ENCODE measurements around the gene TIMM17A. TPM values are rescaled to one million over a fixed set of nuclear protein-coding genes. Genes with fewer than 3 reads are reported as not detected.

The TIMM17A gene
- total RNA-seq, 2 experiments from 2014 or later, result 51.9 to 70.6 TPM

DNA sequence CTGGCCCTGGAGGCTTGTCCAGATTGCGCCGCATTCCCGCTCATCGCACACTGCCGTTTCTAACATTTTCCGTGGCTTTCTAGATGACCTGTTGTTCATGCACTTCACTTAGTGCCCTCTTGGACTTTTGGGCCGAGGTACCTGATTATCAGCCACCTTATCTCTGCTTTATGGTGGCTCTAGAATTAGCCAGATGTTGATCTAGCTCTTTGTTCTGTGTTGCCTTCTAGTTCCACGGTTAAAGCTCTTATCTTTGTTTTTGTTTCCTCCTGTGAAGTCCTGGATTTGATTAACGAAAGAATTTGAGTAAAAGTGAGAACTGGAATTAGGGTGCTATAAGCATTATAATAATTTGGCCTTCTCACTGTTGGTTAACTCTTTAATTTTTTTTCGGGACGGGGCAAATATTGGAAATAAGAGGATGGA, 28.1 kb downstream of the TIMM17A start:
- H3K4me3 Mint-ChIP-seq, result peak overlapping the region; percentile 86
- intact Hi-C loops (cut with DNase I, micrococcal nuclease), result loop anchor here in 1 of 2 experiments (2.0 kb wide), 1 partner anchor 87 kb away; no protein-coding TSS in a partner anchor
- no peak for DNase-seq
- peaks cover 3% of the 10 kb centered on the region for H3K36me3 Mint-ChIP-seq (ENCODE audit: low read depth)
- peak overlapping the region; percentile 75 for H3K27ac Mint-ChIP-seq
- peak; percentile 20 for ATAC-seq
- peaks cover 16% of the 10 kb centered on the region for H3K4me1 Mint-ChIP-seq
- ChIA-PET CTCF (interaction anchor here (0.6 to 4.4 kb wide), 7 partner anchors 9 to 187 kb away, joined by 3 to 20 read pairs (median 3); no protein-coding TSS in a partner anchor), POLR2A (no interaction called here)
- H3K9me3 Mint-ChIP-seq (ENCODE audit: low read depth), result no peaks in the 10 kb centered on the region
- no peaks in the 10 kb centered on the region for H3K27me3 Mint-ChIP-seq

DNA sequence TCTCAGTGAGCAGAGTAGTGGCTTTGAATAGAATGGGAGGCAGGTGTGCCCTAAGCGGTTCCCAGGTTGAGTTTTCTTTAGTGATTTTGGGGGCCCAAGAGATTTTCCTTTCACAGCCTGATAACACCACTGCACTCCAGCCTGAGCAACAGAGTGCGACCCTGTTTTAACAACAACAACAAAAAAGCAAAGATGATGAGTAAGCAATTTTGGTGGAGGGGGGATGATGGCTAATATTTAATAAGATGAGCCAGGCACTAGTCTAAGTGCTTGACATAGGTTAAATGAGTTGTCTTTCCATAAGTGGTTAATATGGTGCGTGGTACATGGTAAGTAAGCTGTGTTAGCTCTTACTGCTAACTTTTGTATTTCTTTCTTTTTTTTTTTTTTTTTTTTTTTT, 29.1 kb downstream of the TIMM17A start:
- Mint-ChIP-seq H3K27ac (no peak overlapping the region), H3K4me1 (peaks cover 16% of the 10 kb centered on the region), H3K27me3 (no peaks in the 10 kb centered on the region), H3K4me3 (peak overlapping the region; percentile 86), H3K36me3 (ENCODE audit: low read depth) (peaks cover 6% of the 10 kb centered on the region), H3K9me3 (ENCODE audit: low read depth) (no peaks in the 10 kb centered on the region)
- DNase-seq (no peak), ATAC-seq (no peak)
- ChIA-PET CTCF (interaction anchor here (0.6 to 4.4 kb wide), 6 partner anchors 11 to 424 kb away, joined by 3 to 20 read pairs (median 4); no protein-coding TSS in a partner anchor), POLR2A (interaction anchor here (0.7 kb wide), 1 partner anchor 33 kb away, joined by 4 read pairs; no protein-coding TSS in a partner anchor)
- intact Hi-C loops (cut with DNase I, micrococcal nuclease), result no loop called here

DNA sequence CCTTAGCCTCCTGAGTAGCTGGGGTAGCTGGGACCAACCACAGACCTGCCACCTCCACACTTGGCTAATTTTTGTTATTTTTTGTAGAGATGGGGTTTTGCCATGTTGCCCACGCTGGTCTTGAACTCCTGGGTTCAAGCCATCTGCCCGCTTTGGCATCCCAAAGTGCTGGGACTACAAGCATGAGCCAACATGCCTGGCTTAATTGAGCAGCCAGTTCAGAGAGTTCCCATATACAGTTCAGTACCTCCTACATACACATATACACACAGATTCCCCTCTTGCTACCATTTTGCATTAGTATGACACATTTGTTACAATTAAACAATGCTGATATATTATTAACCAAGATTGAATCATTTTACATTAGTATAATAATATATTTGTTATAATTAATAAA, 30.1 kb downstream of the TIMM17A start:
- no peak overlapping the region for H3K4me3 Mint-ChIP-seq
- no peaks in the 10 kb centered on the region for H3K27me3 Mint-ChIP-seq
- DNase-seq (no peak), ATAC-seq (no peak)
- intact Hi-C loops (cut with DNase I, micrococcal nuclease), result no loop called here
- peaks cover 8% of the 10 kb centered on the region for H3K36me3 Mint-ChIP-seq (ENCODE audit: low read depth)
- ChIA-PET POLR2A (no interaction called here), CTCF (interaction anchor here (0.7 to 4.4 kb wide), 4 partner anchors 12 to 396 kb away, joined by 3 to 20 read pairs (median 3); no protein-coding TSS in a partner anchor)
- peaks cover 16% of the 10 kb centered on the region for H3K4me1 Mint-ChIP-seq
- no peak overlapping the region for H3K27ac Mint-ChIP-seq
- H3K9me3 Mint-ChIP-seq (ENCODE audit: low read depth), result no peaks in the 10 kb centered on the region

DNA sequence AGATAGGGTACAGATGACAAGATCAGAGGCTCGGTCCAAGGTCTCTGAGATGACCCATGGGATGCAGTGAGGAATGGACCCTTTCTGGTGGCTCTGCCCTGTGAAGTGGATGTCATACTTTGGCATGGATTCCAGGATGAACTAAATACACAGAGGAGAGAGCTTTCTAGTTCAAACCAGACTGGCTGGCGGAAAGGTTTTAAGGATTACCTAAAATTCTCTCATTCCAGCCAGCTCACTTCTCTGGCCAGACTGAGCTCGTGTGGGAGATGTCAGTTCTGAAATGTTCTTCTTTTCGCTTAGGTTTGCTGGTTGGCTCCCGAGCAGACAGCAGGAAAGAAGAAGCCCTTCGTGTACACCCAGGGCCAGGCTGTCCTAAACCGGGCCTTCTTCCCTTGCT, 33.3 kb downstream of the TIMM17A start:
- no peak overlapping the region for H3K4me3 Mint-ChIP-seq
- no peak overlapping the region for H3K27ac Mint-ChIP-seq
- H3K9me3 Mint-ChIP-seq (ENCODE audit: low read depth), result no peaks in the 10 kb centered on the region
- peaks cover 25% of the 10 kb centered on the region for H3K36me3 Mint-ChIP-seq (ENCODE audit: low read depth)
- no peak for ATAC-seq
- intact Hi-C loops (cut with DNase I, micrococcal nuclease), result no loop called here
- H3K27me3 Mint-ChIP-seq, result no peaks in the 10 kb centered on the region
- ChIA-PET CTCF (interaction anchor here (1.0 to 2.2 kb wide), 3 partner anchors 10 to 16 kb away, joined by 3 to 6 read pairs (median 4); no protein-coding TSS in a partner anchor), POLR2A (no interaction called here)
- peaks cover 10% of the 10 kb centered on the region for H3K4me1 Mint-ChIP-seq
- DNase-seq, result no peak

DNA sequence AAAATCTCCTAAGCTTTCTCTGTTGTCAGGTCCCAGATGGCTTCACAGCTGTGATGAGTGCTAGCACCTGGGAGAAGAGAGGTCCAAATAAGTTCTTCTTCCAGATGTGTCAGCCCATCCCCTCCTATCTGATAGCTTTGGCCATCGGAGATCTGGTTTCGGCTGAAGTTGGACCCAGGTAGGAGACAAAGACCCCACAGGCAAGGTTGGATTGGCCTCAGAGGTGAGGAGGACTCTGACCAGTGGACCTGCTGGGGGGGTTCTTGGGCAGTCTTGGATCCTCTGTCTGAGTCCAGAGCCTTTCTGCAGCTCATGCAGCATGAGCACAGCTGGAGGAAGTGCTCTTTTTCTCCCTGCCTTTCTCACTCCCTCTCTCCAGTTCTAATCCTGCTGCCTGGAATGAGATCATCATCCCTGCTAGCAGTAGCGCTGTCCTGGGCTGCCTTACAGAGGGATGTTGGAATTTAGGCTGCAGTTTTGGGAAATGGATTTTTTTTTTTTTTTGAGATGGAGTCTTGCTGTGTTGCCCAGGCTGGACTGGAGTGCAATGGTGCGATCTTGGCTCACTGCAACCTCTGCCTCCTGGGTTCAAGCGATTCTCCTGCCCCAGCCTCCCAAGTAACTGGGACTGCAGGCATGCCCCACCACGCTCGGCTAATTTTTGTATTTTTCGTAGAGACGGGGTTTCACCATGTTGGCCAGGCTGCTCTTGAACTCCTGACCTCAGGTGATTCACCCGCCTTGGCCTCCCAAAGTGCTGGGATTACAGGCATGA, 34.2 kb downstream of the TIMM17A start:
- peaks cover 26% of the 10 kb centered on the region for H3K36me3 Mint-ChIP-seq (ENCODE audit: low read depth)
- no peak for DNase-seq
- no peak for ATAC-seq
- intact Hi-C loops (cut with DNase I, micrococcal nuclease), result no loop called here
- no peak overlapping the region for H3K4me3 Mint-ChIP-seq
- no peaks in the 10 kb centered on the region for H3K27me3 Mint-ChIP-seq
- POLR2A ChIA-PET, result no interaction called here
- H3K27ac Mint-ChIP-seq, result no peak overlapping the region
- CTCF ChIA-PET, result interaction anchor here (0.9 to 2.2 kb wide), 4 partner anchors 9 to 27 kb away, joined by 3 to 6 read pairs (median 4); no protein-coding TSS in a partner anchor
- no peaks in the 10 kb centered on the region for H3K9me3 Mint-ChIP-seq (ENCODE audit: low read depth)
- H3K4me1 Mint-ChIP-seq, result peaks cover under 1% of the 10 kb centered on the region

DNA sequence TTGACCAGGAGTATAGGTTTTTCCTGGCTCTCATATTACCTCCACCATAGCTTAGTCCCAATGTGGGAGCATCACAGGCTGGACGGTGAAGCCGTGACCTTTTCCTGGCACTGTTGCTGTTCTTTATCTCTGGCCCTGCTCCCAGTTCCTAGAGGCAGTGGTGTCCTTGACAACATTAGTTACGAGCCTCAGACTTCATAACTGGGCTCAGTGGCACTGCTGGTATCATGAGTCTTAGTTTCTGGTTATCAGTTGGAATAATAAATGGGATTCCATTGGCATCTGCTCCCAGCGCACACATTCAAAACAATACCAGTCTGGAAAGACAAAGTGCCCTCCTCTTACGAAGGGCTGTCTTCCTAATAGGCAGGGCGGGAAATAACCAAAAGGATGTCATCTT, 35.1 kb downstream of the TIMM17A start:
- DNase-seq, result no peak
- no peak for ATAC-seq
- Mint-ChIP-seq H3K27ac (no peak overlapping the region), H3K4me3 (no peak overlapping the region), H3K4me1 (no peaks in the 10 kb centered on the region), H3K27me3 (no peaks in the 10 kb centered on the region), H3K36me3 (ENCODE audit: low read depth) (peaks cover 26% of the 10 kb centered on the region), H3K9me3 (ENCODE audit: low read depth) (no peaks in the 10 kb centered on the region)
- intact Hi-C loops (cut with DNase I, micrococcal nuclease), result no loop called here
- CTCF ChIA-PET, result interaction anchor here (0.6 kb wide), 1 partner anchor 9 kb away, joined by 3 read pairs; no protein-coding TSS in a partner anchor
- POLR2A ChIA-PET, result no interaction called here

DNA sequence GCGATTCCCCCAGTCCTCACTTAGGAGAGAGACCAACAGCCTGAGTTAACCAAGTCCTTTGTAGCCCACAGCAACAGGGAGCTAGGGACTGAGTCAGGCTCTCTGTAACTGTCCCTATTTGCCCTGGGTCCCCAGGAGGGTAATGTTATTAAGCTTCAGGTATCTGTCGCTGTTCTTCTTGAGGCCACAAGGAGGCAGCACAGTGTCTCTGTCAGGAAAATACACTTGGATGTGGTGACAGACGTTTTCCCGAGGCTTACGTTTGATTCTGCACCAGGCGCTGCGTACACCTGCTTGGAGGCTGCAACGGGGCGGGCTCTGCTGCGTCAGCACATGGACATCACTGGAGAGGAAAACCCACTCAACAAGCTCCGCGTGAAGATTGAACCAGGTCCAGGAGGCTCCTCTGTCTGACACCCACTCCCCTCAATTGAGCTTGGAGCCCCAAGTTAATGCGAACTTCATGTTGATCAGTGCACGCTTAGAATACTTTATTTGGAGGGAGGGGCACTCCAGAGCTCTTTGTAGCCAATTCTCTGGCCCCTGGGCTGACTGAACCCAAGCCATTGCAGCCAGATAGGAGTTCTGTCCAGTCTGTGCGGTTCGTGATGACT, 44.4 kb downstream of the TIMM17A start:
- Mint-ChIP-seq H3K27ac (no peak overlapping the region), H3K27me3 (no peaks in the 10 kb centered on the region), H3K36me3 (ENCODE audit: low read depth) (peaks cover 24% of the 10 kb centered on the region), H3K4me1 (no peaks in the 10 kb centered on the region), H3K4me3 (no peak overlapping the region), H3K9me3 (ENCODE audit: low read depth) (no peaks in the 10 kb centered on the region)
- ATAC-seq, result peak; percentile 90
- intact Hi-C loops (cut with DNase I, micrococcal nuclease), result loop anchor here in 1 of 2 experiments (1.0 to 2.0 kb wide), 3 partner anchors 103 to 135 kb away; no protein-coding TSS in a partner anchor
- CTCF ChIA-PET, result interaction anchor here (0.6 to 4.7 kb wide), 39 partner anchors 8 to 1951 kb away, joined by 3 to 44 read pairs (median 3); partner anchors contain the start of genes ELF3 and RNPEP
- POLR2A ChIA-PET, result interaction anchor here (0.6 kb wide), 1 partner anchor 107 kb away, joined by 3 read pairs; no protein-coding TSS in a partner anchor
- DNase-seq, result peak; percentile 45

DNA sequence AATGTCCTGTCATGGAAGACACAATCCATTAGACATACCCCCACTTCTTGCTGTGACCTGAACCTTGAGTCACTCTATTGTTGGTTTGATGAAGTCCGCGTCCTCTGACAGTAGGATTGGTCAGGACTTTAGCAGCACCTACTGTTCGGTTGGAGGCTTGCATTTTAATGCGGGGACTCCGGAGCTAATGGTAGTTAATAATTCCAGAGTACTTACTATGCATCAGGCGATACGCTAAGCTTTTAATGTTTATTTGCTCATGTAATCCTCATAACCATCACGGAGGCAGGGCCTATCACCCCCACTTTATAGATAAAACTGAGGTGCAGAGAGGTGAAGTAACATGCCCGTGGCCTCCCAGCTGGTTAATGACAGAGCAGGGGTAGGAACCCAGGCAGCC, 47.2 kb downstream of the TIMM17A start:
- peaks cover 26% of the 10 kb centered on the region for H3K36me3 Mint-ChIP-seq (ENCODE audit: low read depth)
- no peaks in the 10 kb centered on the region for H3K9me3 Mint-ChIP-seq (ENCODE audit: low read depth)
- ATAC-seq, result no peak

DNA sequence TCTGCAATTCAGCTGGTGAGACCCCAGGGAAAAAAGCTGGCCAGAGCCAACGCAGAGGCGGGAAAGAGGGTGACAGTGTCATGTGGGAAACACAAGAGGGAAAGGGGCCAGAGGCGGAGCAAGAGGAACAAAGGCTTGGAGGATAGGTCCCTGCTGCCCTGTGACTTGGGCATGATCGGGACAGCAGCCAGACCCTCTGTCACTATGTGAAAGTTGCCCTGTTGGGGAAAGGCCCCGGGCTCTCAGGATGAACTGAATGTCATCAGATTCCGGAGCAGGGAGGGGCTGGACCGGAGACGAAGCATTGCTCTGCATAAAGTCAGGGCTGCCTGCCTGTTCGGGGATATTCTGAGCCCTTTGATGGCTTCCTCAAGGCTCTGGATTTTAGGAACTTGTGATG, 49.4 kb downstream of the TIMM17A start:
- ChIA-PET POLR2A (no interaction called here), CTCF (interaction anchor here (1.0 to 1.3 kb wide), 2 partner anchors 108 to 112 kb away, joined by 4 read pairs; no protein-coding TSS in a partner anchor)
- Mint-ChIP-seq H3K4me1 (no peaks in the 10 kb centered on the region), H3K27me3 (no peaks in the 10 kb centered on the region), H3K4me3 (no peak overlapping the region), H3K9me3 (ENCODE audit: low read depth) (no peaks in the 10 kb centered on the region), H3K27ac (no peak overlapping the region), H3K36me3 (ENCODE audit: low read depth) (peaks cover 24% of the 10 kb centered on the region)
- DNase-seq (no peak), ATAC-seq (no peak)
- intact Hi-C loops (cut with DNase I, micrococcal nuclease), result no loop called here

More for the DNA sequence above, 47.2 kb downstream of the TIMM17A start:
- POLR2A ChIA-PET, result no interaction called here
- CTCF ChIA-PET, result interaction anchor here (4.7 kb wide), 1 partner anchor 106 kb away, joined by 44 read pairs; no protein-coding TSS in a partner anchor
- DNase-seq, result no peak
- H3K4me1 Mint-ChIP-seq, result no peaks in the 10 kb centered on the region
- intact Hi-C loops (cut with DNase I, micrococcal nuclease), result no loop called here
- no peak overlapping the region for H3K27ac Mint-ChIP-seq
- H3K4me3 Mint-ChIP-seq, result no peak overlapping the region
- no peaks in the 10 kb centered on the region for H3K27me3 Mint-ChIP-seq

DNA sequence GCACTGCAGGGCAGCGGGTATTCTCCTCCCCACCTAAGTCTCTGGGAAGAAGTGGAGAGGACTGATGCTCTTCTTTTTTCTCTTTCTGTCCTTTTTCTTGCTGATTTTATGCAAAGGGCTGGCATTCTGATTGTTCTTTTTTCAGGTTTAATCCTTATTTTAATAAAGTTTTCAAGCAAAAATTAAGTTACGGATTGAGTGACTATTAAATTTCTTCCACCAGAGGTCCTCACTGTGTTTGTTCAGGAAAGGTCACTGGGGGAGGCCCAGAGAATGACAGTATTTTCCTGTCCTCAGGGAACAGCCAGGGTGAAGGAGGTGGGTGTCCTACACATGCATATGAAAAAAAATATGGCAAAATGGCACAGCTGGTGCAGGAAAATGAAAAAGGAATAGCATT, 50.7 kb downstream of the TIMM17A start:
- Mint-ChIP-seq H3K36me3 (ENCODE audit: low read depth) (peaks cover 18% of the 10 kb centered on the region), H3K4me1 (no peaks in the 10 kb centered on the region), H3K4me3 (no peak overlapping the region), H3K27me3 (no peaks in the 10 kb centered on the region), H3K27ac (no peak overlapping the region), H3K9me3 (ENCODE audit: low read depth) (no peaks in the 10 kb centered on the region)
- ATAC-seq (no peak), DNase-seq (no peak)
- ChIA-PET CTCF (interaction anchor here (0.6 to 1.3 kb wide), 4 partner anchors 71 to 130 kb away, joined by 3 to 4 read pairs (median 4); no protein-coding TSS in a partner anchor), POLR2A (no interaction called here)
- intact Hi-C loops (cut with DNase I, micrococcal nuclease), result no loop called here

DNA sequence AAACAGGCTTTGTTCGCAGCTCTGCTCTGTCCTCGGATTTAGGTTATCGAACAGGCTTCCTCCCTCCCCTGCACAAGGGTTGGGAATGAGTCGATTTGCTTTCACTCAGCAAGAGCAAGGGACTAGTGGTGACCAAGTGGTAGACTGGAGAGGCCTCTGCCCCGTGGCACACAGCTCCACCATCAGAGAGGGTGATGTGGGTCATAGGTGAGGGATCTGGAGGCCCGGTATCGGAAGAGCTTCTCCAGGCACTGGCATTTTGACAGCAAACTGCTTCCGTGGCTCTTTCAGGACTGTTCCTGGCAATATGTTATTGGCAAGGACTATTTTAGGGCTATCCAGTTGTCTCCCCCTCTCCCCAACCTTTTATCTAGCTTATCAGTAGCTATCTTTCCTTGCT, 52.0 kb downstream of the TIMM17A start:
- intact Hi-C loops (cut with DNase I, micrococcal nuclease), result no loop called here
- no peak overlapping the region for H3K4me3 Mint-ChIP-seq
- no peaks in the 10 kb centered on the region for H3K9me3 Mint-ChIP-seq (ENCODE audit: low read depth)
- DNase-seq (no peak), ATAC-seq (no peak)
- CTCF ChIA-PET, result interaction anchor here (0.7 to 3.1 kb wide), 5 partner anchors 24 to 128 kb away, joined by 3 to 13 read pairs (median 3); no protein-coding TSS in a partner anchor
- H3K27ac Mint-ChIP-seq, result no peak overlapping the region
- POLR2A ChIA-PET, result no interaction called here
- peaks cover 18% of the 10 kb centered on the region for H3K36me3 Mint-ChIP-seq (ENCODE audit: low read depth)
- no peaks in the 10 kb centered on the region for H3K27me3 Mint-ChIP-seq
- no peaks in the 10 kb centered on the region for H3K4me1 Mint-ChIP-seq
